MM.1S (cell line): Measurements from ENCODE around the gene KIF16B.

Source experiments
- DNase-seq: peaks from one replicate; pipeline ENCODE4 v3.0.0-alpha.2; 2015
- H2AFZ ChIP-seq: fragments of 300-600 bp; sonication (generic); 2 replicates; pipeline ENCODE4 v1.6.0; 2016; ENCODE audit warnings: antibody characterized with exemption, low read length
- H3F3A ChIP-seq: fragments of 300-600 bp; sonication (generic); 2 replicates; pipeline ENCODE4 v1.6.1; 2016; ENCODE audit warnings: mild to moderate bottlenecking, antibody characterized with exemption, low read length, moderate library complexity, mixed read lengths; ENCODE audit not compliant: insufficient read depth
- H3K27ac ChIP-seq: fragments of 300-600 bp; sonication (generic); 2 replicates; pipeline ENCODE4 v1.5.1; 2016; ENCODE audit warnings: mild to moderate bottlenecking, low read length
- H3K27me3 ChIP-seq: fragments of 300-600 bp; sonication (generic); replicated peaks from 2 replicates; pipeline ENCODE4 v1.6.0; 2016; ENCODE audit warnings: low read length; ENCODE audit not compliant: insufficient read depth
- H3K36me3 ChIP-seq: fragments of 300-600 bp; sonication (generic); replicated peaks from 2 replicates; pipeline ENCODE4 v1.6.1; 2016; ENCODE audit warnings: mild to moderate bottlenecking, low read length, mixed read lengths; ENCODE audit not compliant: insufficient read depth
- H3K4me1 ChIP-seq: fragments of 300-600 bp; sonication (generic); 2 replicates; pipeline ENCODE4 v1.6.1; 2016; ENCODE audit warnings: low read length, mixed read lengths
- H3K4me2 ChIP-seq: fragments of 300-600 bp; sonication (generic); 2 replicates; pipeline ENCODE4 v1.6.0; 2016; ENCODE audit warnings: low read depth, low read length
- H3K4me3 ChIP-seq: fragments of 300-600 bp; sonication (generic); 2 replicates; pipeline ENCODE4 v1.5.1; 2016; ENCODE audit warnings: low read length, mixed read lengths
- H3K79me2 ChIP-seq: fragments of 300-600 bp; sonication (generic); 2 replicates; pipeline ENCODE4 v1.6.1; 2016; ENCODE audit warnings: mixed run types, low read length, mixed read lengths
- H3K9ac ChIP-seq: fragments of 300-600 bp; sonication (generic); 2 replicates; pipeline ENCODE4 v1.6.1; 2016; ENCODE audit warnings: low read length, mixed read lengths
- H3K9me2 ChIP-seq: fragments of 300-600 bp; sonication (generic); replicated peaks from 2 replicates; pipeline ENCODE4 v1.6.1; 2016; ENCODE audit warnings: mild to moderate bottlenecking, low read length, mixed read lengths; ENCODE audit not compliant: insufficient read depth
- H3K9me3 ChIP-seq: fragments of 300-600 bp; sonication (generic); replicated peaks from 2 replicates; pipeline ENCODE4 v1.6.1; 2016; ENCODE audit warnings: mild to moderate bottlenecking, low read length, mixed read lengths; ENCODE audit not compliant: insufficient read depth
- H4K20me1 ChIP-seq: fragments of 300-600 bp; sonication (generic); 2 replicates; pipeline ENCODE4 v1.6.1; 2016; ENCODE audit warnings: mild to moderate bottlenecking, low read length, moderate library complexity, mixed read lengths; ENCODE audit not compliant: insufficient read depth
- CTCF ChIP-seq: fragments of 300-600 bp; sonication (generic); IDR thresholded peaks from 2 replicates; pipeline ENCODE4 v1.5.1; 2016; ENCODE audit warnings: antibody characterized with exemption, low read length, mixed read lengths
- EZH2 ChIP-seq: fragments of 300-600 bp; sonication (generic); optimal IDR thresholded peaks from 2 replicates; pipeline ENCODE3; 2017; ENCODE audit warnings: low read depth, mild to moderate bottlenecking, antibody characterized with exemption, low read length, mixed read lengths
- EZH2phosphoT487 ChIP-seq: fragments of 300-600 bp; sonication (generic); IDR thresholded peaks from 2 replicates; pipeline ENCODE4 v1.6.1; 2018; ENCODE audit warnings: antibody characterized with exemption, low read length

KIF16B gene

GRCh38 chr20:16257021-16257420 lies 316.2 kb downstream of the KIF16B start:
- Histone ChIP-seq H3K9ac (no peak overlapping the region), H3K27me3 (no peaks in the 10 kb centered on the region), H3K79me2 (no peaks in the 10 kb centered on the region), H3K36me3 (no peaks in the 10 kb centered on the region), H2AFZ (no peak overlapping the region), H3K4me1 (no peaks in the 10 kb centered on the region), H3K9me3 (no peaks in the 10 kb centered on the region), H3K4me2 (no peak overlapping the region), H3K9me2 (no peaks in the 10 kb centered on the region), H3F3A (no peaks in the 10 kb centered on the region), H4K20me1 (no peaks in the 10 kb centered on the region), H3K4me3 (no peak overlapping the region), H3K27ac (no peak overlapping the region)
- DNase-seq = no peak
- TF ChIP-seq EZH2 (no peak), CTCF (no peak), EZH2phosphoT487 (no peak)

GRCh38 chr20:16246870-16247269 lies 326.4 kb downstream of the KIF16B start:
- Histone ChIP-seq H4K20me1 (no peaks in the 10 kb centered on the region), H3K36me3 (no peaks in the 10 kb centered on the region), H3K27me3 (no peaks in the 10 kb centered on the region), H3K4me2 (no peak overlapping the region), H3K27ac (no peak overlapping the region), H3K9ac (no peak overlapping the region), H3K79me2 (no peaks in the 10 kb centered on the region), H2AFZ (no peak overlapping the region), H3K4me3 (no peak overlapping the region), H3F3A (no peaks in the 10 kb centered on the region), H3K4me1 (no peaks in the 10 kb centered on the region), H3K9me2 (no peaks in the 10 kb centered on the region), H3K9me3 (no peaks in the 10 kb centered on the region)
- no peak for DNase-seq
- TF ChIP-seq EZH2 (no peak), CTCF (no peak), EZH2phosphoT487 (no peak)

- Histone ChIP-seq H3K27me3 (no peaks in the 10 kb centered on the region), H3K36me3 (no peaks in the 10 kb centered on the region), H3K27ac (no peak overlapping the region), H3K4me2 (no peak overlapping the region), H3F3A (no peaks in the 10 kb centered on the region), H3K9me3 (no peaks in the 10 kb centered on the region), H2AFZ (no peak overlapping the region), H4K20me1 (no peaks in the 10 kb centered on the region), H3K9me2 (no peaks in the 10 kb centered on the region), H3K4me1 (no peaks in the 10 kb centered on the region), H3K9ac (no peak overlapping the region), H3K4me3 (no peak overlapping the region), H3K79me2 (no peaks in the 10 kb centered on the region)
- DNase-seq = no peak
- TF ChIP-seq EZH2phosphoT487 (no peak), EZH2 (no peak), CTCF (no peak)
Observed at GRCh38 chr20:16246291-16246690, 327.0 kb downstream of the KIF16B start.

GRCh38 chr20:16245879-16246278 lies 327.4 kb downstream of the KIF16B start:
- TF ChIP-seq EZH2phosphoT487 (no peak), EZH2 (no peak), CTCF (no peak)
- Histone ChIP-seq H3K9me3 (no peaks in the 10 kb centered on the region), H3K4me3 (no peak overlapping the region), H4K20me1 (no peaks in the 10 kb centered on the region), H3K9me2 (no peaks in the 10 kb centered on the region), H3K27ac (no peak overlapping the region), H3K27me3 (no peaks in the 10 kb centered on the region), H3K4me1 (no peaks in the 10 kb centered on the region), H2AFZ (no peak overlapping the region), H3K9ac (no peak overlapping the region), H3K36me3 (no peaks in the 10 kb centered on the region), H3K79me2 (no peaks in the 10 kb centered on the region), H3K4me2 (no peak overlapping the region), H3F3A (no peaks in the 10 kb centered on the region)
- DNase-seq = no peak
